Non-pigmented ciliary epithelial cell (primary cell): ENCODE results near the gene SLC39A7.

Experiments
- DNase-seq: peaks from one replicate; pipeline ENCODE4 v3.0.0-alpha.2; 2010; ENCODE audit warnings: low read depth

Gene SLC39A7

GRCh38 chr6:33190504-33191107 lies 10.1 kb upstream of the SLC39A7 start:
- no peak for DNase-seq

- DNase-seq, result no peak
These were observed 9.1 kb upstream of the SLC39A7 start for GRCh38 chr6:33191383-33192104.

GRCh38 chr6:33192105-33192646 lies 8.5 kb upstream of the SLC39A7 start, which contains the start of gene COL11A2:
Gene COL11A2 (minus strand): TSS chr6:33192467. CDS start chr6:33192240, 227 bp downstream.
- no peak for DNase-seq

- no peak for DNase-seq
These were observed 7.7 kb upstream of the SLC39A7 start for GRCh38 chr6:33192671-33193602.

- no peak for DNase-seq
These were observed 7.0 kb upstream of the SLC39A7 start for GRCh38 chr6:33193619-33194018.

GRCh38 chr6:33194431-33194979 lies 6.2 kb upstream of the SLC39A7 start:
- no peak for DNase-seq

GRCh38 chr6:33195304-33196165 lies 5.1 kb upstream of the SLC39A7 start:
- no peak for DNase-seq

- no peak for DNase-seq
These were observed 3.1 kb upstream of the SLC39A7 start for GRCh38 chr6:33197431-33198048.

- no peak for DNase-seq
These were observed 2.4 kb upstream of the SLC39A7 start for GRCh38 chr6:33198159-33198852.

- no peak for DNase-seq
These were observed 1.7 kb upstream of the SLC39A7 start for GRCh38 chr6:33198853-33199436.

GRCh38 chr6:33199687-33200218 lies 914 bp upstream of the SLC39A7 start:
- DNase-seq, result no peak

- no peak for DNase-seq
These were observed 479 bp downstream of the SLC39A7 start for GRCh38 chr6:33201147-33201545.

GRCh38 chr6:33201935-33202334 lies 1.3 kb downstream of the SLC39A7 start:
- no peak for DNase-seq

GRCh38 chr6:33202799-33203198 lies 2.1 kb downstream of the SLC39A7 start:
- no peak for DNase-seq

GRCh38 chr6:33203443-33204164 lies 2.9 kb downstream of the SLC39A7 start:
- no peak for DNase-seq

- no peak for DNase-seq
These were observed 3.4 kb downstream of the SLC39A7 start for GRCh38 chr6:33204165-33204414.

GRCh38 chr6:33204415-33205190 lies 3.9 kb downstream of the SLC39A7 start, which contains the start of gene HSD17B8:
Gene HSD17B8 (plus strand): TSS chr6:33204655. CDS start chr6:33204669, 14 bp downstream.
- DNase-seq, result peak; percentile 49
